Caco-2 (cell line): ENCODE results near the gene TBK1. TPM values are rescaled to one million over a fixed set of nuclear protein-coding genes. Genes with fewer than 3 reads are reported as not detected.

Experiments used
- BruUV-seq: library from RNA; stranded (reverse); fragments of 400-500 nt; replicated peaks from 2 replicates; lab custom pipeline; 2021; lab: Mats Ljungman, UMichigan
- CTCF ChIA-PET: fragments of 300-600 bp; sonication (Branson Sonifier 250); formaldehyde crosslinking; loops from one replicate; lab custom pipeline; 2022; ENCODE audit warnings: antibody characterized with exemption; lab: Charles Lee
- POLR2A ChIA-PET: fragments of 300-600 bp; sonication (Branson Sonifier 250); formaldehyde crosslinking; loops from one replicate; lab custom pipeline; 2022; ENCODE audit warnings: antibody characterized with exemption; lab: Charles Lee
- DNase-seq, 2 experiments: peaks; one replicate each; pipeline versions ENCODE4 v3.0.0 to v3.0.0-alpha.2; 2020 to 2022
- H3K27me3 ChIP-seq: replicated peaks from 2 replicates; pipeline ENCODE4 v1.6.0; 2011; ENCODE audit warnings: low read length; ENCODE audit not compliant: control insufficient read depth, insufficient read depth
- H3K36me3 ChIP-seq: 2 replicates; pipeline ENCODE4 v1.5.1; 2011; ENCODE audit warnings: low read length; ENCODE audit not compliant: control insufficient read depth, insufficient read depth
- H3K4me1 ChIP-seq: fragments of 250-450 bp; sonication (Bioruptor Pico); 2 replicates; pipeline ENCODE4 v1.5.1; 2020; ENCODE audit warnings: mild to moderate bottlenecking
- H3K4me3 ChIP-seq: 2 replicates; pipeline ENCODE4 v1.5.1; 2011; ENCODE audit warnings: low read depth, mild to moderate bottlenecking, control low read depth, low read length
- H3K9me3 ChIP-seq: fragments of 250-450 bp; sonication (Bioruptor Pico); 2 replicates; pipeline ENCODE4 v1.5.1; 2020; ENCODE audit warnings: mild to moderate bottlenecking, moderate library complexity
- H3K27ac Mint-ChIP-seq: one replicate; pipeline ENCODE4 v1.8.0; 2022; ENCODE audit warnings: mixed read lengths; ENCODE audit not compliant: unreplicated experiment
- H3K27me3 Mint-ChIP-seq: one replicate; pipeline ENCODE4 v1.8.0; 2022; ENCODE audit warnings: mixed read lengths; ENCODE audit not compliant: insufficient read depth, unreplicated experiment
- H3K36me3 Mint-ChIP-seq: one replicate; pipeline ENCODE4 v1.8.0; 2022; ENCODE audit warnings: mild to moderate bottlenecking, mixed read lengths; ENCODE audit not compliant: insufficient read depth, unreplicated experiment
- H3K4me1 Mint-ChIP-seq: one replicate; pipeline ENCODE4 v1.8.0; 2022; ENCODE audit warnings: low read depth, mixed read lengths; ENCODE audit not compliant: unreplicated experiment
- H3K4me3 Mint-ChIP-seq: one replicate; pipeline ENCODE4 v1.8.0; 2022; ENCODE audit warnings: mild to moderate bottlenecking, moderate library complexity, mixed read lengths; ENCODE audit not compliant: unreplicated experiment
- H3K9me3 Mint-ChIP-seq: one replicate; pipeline ENCODE4 v1.8.0; 2022; ENCODE audit warnings: mixed read lengths; ENCODE audit not compliant: unreplicated experiment
- intact Hi-C: fragments of 100-400 bp; cut with micrococcal nuclease; formaldehyde crosslinking; loops from one replicate; pipeline ENCODE4 v1.10.0; 2022; ENCODE audit not compliant: unreplicated experiment
- total RNA-seq: library from RNA; stranded (reverse); gene quantifications from 2 replicates; pipeline ENCODE4 v1.2.3, GENCODE V29; 2022
- TF ChIP-seq, protein P1 (sequence below), 2 experiments: fragments of 200-600 bp in 1 of 2; IDR thresholded peaks; 1 replicate in 1 of 2; 2 replicates in 1 of 2; pipeline versions ENCODE4 v1.5.1 to v1.8.0; 2011 to 2022; ENCODE audit warnings: antibody characterized with exemption in 1 of 2, control low read depth in 1 of 2, inconsistent platforms in 1 of 2, low read depth in 1 of 2, low read length in 1 of 2, mild to moderate bottlenecking in 1 of 2, moderate library complexity in 1 of 2; ENCODE audit not compliant: insufficient read depth in 1 of 2, severe bottlenecking in 1 of 2, unreplicated experiment in 1 of 2

The TBK1 gene
- total RNA-seq, 1 experiment from 2014 or later: 21.6 TPM

DNA sequence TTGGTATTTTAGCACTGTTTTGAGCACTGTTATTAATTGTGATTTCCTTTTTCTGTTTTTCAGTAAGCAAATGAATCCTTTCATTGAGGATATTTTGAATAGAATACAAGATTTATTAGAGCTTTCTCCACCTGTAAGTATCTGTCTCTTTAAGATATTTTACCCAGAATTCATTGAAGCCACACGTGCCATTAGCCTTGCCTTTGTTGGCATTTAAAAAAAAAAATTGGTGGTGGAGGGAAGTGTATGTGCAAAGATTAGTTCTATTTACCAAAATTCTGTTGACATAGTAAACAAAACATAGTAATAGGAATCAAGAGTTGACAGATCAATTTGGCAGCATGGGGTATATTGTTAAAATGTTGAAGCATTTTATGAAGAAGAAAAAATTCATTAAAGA is 23.9 kb upstream of the TBK1 start:
- H3K36me3 Mint-ChIP-seq: peaks cover 100% of the 10 kb centered on the region
- TF ChIP-seq, protein P1, sequence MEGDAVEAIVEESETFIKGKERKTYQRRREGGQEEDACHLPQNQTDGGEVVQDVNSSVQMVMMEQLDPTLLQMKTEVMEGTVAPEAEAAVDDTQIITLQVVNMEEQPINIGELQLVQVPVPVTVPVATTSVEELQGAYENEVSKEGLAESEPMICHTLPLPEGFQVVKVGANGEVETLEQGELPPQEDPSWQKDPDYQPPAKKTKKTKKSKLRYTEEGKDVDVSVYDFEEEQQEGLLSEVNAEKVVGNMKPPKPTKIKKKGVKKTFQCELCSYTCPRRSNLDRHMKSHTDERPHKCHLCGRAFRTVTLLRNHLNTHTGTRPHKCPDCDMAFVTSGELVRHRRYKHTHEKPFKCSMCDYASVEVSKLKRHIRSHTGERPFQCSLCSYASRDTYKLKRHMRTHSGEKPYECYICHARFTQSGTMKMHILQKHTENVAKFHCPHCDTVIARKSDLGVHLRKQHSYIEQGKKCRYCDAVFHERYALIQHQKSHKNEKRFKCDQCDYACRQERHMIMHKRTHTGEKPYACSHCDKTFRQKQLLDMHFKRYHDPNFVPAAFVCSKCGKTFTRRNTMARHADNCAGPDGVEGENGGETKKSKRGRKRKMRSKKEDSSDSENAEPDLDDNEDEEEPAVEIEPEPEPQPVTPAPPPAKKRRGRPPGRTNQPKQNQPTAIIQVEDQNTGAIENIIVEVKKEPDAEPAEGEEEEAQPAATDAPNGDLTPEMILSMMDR (IDR thresholded peaks at IDR 0.05; ENCODE audit: insufficient read depth in 1 of 2, low read depth in 1 of 2, low read length in 1 of 2, severe bottlenecking in 1 of 2, unreplicated experiment in 1 of 2): no peak
- ChIA-PET CTCF (no interaction called here), POLR2A (interaction anchor here (0.7 kb wide), 1 partner anchor 48 kb away, joined by 3 read pairs; no protein-coding TSS in a partner anchor)
- H3K27ac Mint-ChIP-seq: no peak overlapping the region
- Histone ChIP-seq H3K27me3 (no peaks in the 10 kb centered on the region), H3K4me3 (no peak overlapping the region), H3K36me3 (peaks cover 3% of the 10 kb centered on the region; the same call in 1 of the 2 replicates), H3K9me3 (no peaks in the 10 kb centered on the region), H3K4me1 (no peaks in the 10 kb centered on the region)
- no peak overlapping the region for H3K4me3 Mint-ChIP-seq
- H3K4me1 Mint-ChIP-seq: no peaks in the 10 kb centered on the region
- intact Hi-C loops: no loop called here
- no peaks in the 10 kb centered on the region for H3K27me3 Mint-ChIP-seq
- no peak for DNase-seq
- H3K9me3 Mint-ChIP-seq: no peaks in the 10 kb centered on the region
- no TSS peak for BruUV-seq

- intact Hi-C loops: no loop called here
- TF ChIP-seq, protein P1 (IDR thresholded peaks at IDR 0.05; ENCODE audit: insufficient read depth in 1 of 2, low read depth in 1 of 2, low read length in 1 of 2, severe bottlenecking in 1 of 2, unreplicated experiment in 1 of 2): no peak
- Mint-ChIP-seq H3K4me1 (no peaks in the 10 kb centered on the region), H3K27ac (no peak overlapping the region), H3K9me3 (no peaks in the 10 kb centered on the region), H3K36me3 (peaks cover 100% of the 10 kb centered on the region), H3K27me3 (no peaks in the 10 kb centered on the region), H3K4me3 (no peak overlapping the region)
- ChIA-PET POLR2A (no interaction called here), CTCF (no interaction called here)
- Histone ChIP-seq H3K9me3 (no peaks in the 10 kb centered on the region), H3K4me1 (no peaks in the 10 kb centered on the region), H3K36me3 (peaks cover 3% of the 10 kb centered on the region; the same call in 1 of the 2 replicates), H3K4me3 (no peak overlapping the region), H3K27me3 (no peaks in the 10 kb centered on the region)
- BruUV-seq: no TSS peak
- DNase-seq: no peak
Measured at GRCh38 chr12:64428956-64429355, 23.0 kb upstream of the TBK1 start.

DNA sequence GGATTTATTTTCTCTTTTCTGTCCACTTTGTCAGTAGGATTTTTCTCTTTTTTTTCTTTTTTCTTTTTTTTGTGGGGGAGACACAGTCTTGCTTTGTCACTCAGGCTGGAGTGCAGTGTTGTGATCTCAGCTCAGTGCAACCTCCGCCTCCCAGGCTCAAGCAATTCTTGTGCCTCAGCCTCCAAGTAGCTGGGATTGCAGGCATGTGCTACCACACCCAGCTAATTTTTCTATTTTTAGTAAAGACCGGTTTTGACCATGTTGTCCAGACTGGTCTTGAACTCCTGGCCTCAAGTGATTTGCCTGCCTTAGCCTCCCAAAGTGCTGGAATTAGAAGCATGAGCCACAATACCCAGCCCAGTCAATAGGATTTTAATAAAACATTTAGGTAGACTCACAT is 21.0 kb upstream of the TBK1 start:
- TF ChIP-seq, protein P1 (IDR thresholded peaks at IDR 0.05; ENCODE audit: insufficient read depth in 1 of 2, low read depth in 1 of 2, low read length in 1 of 2, severe bottlenecking in 1 of 2, unreplicated experiment in 1 of 2): no peak
- no peak overlapping the region for H3K27ac Mint-ChIP-seq
- Histone ChIP-seq H3K27me3 (no peaks in the 10 kb centered on the region), H3K36me3 (peaks cover 3% of the 10 kb centered on the region; the same call in 1 of the 2 replicates), H3K4me1 (no peaks in the 10 kb centered on the region), H3K9me3 (no peaks in the 10 kb centered on the region), H3K4me3 (no peak overlapping the region)
- H3K4me3 Mint-ChIP-seq: no peak overlapping the region
- no peak for DNase-seq
- POLR2A ChIA-PET: no interaction called here
- CTCF ChIA-PET: no interaction called here
- peaks cover 100% of the 10 kb centered on the region for H3K36me3 Mint-ChIP-seq
- no peaks in the 10 kb centered on the region for H3K9me3 Mint-ChIP-seq
- H3K4me1 Mint-ChIP-seq: no peaks in the 10 kb centered on the region
- BruUV-seq: no TSS peak
- H3K27me3 Mint-ChIP-seq: no peaks in the 10 kb centered on the region
- intact Hi-C loops: no loop called here
